ENCODE measurements around the gene RAB22A. TPM values are rescaled to one million over a fixed set of nuclear protein-coding genes. Genes with fewer than 3 reads are reported as not detected.

RAB22A gene
- total RNA-seq, 1 experiment from 2014 or later, result 9.9 TPM

- CTCF ChIA-PET, result no interaction called here
These were observed 49.5 kb upstream of the RAB22A start for GRCh38 chr20:58260006-58260405.

More at GRCh38 chr20:58260006-58260405, 49.5 kb upstream of the RAB22A start:
- no peak overlapping the region for H3K9ac ChIP-seq (ENCODE audit: low read length)
- ChIA-PET POLR2A (no interaction called here), RAD21 (ENCODE audit: low non-redundant PET in 1 of 2, low total read pairs in 2 of 2, uncharacterized antibody in 2 of 2, unreplicated experiment in 2 of 2) (no interaction called here)
- H3K79me2 ChIP-seq (ENCODE audit: insufficient read depth, low read length), result no peaks in the 10 kb centered on the region
- intact Hi-C loops (cut with micrococcal nuclease), result no loop called here
- no TSS peak for BruUV-seq (replicated peaks)
- H3K27me3 ChIP-seq (ENCODE audit: insufficient read depth, low read length), result no peaks in the 10 kb centered on the region
- no peak overlapping the region for H3K4me2 ChIP-seq (ENCODE audit: low read length)
- ATAC-seq, result no peak
- no peak overlapping the region for H2AFZ ChIP-seq (ENCODE audit: low read depth, low read length, poor library complexity, severe bottlenecking)
- no peaks in the 10 kb centered on the region for H3K36me3 ChIP-seq (ENCODE audit: control insufficient read depth in 1 of 2, insufficient read depth in 2 of 2, low read length in 2 of 2)
- no peak overlapping the region for H3K4me3 ChIP-seq (replicated peaks in 1 of 2; ENCODE audit: low read depth in 1 of 2, low read length in 2 of 2)
- no peaks in the 10 kb centered on the region for H3K9me2 ChIP-seq (ENCODE audit: insufficient read depth)
- no peaks in the 10 kb centered on the region for H4K20me1 ChIP-seq (ENCODE audit: insufficient read depth)
- peaks cover 0 to 8% of the 10 kb centered on the region in 2 experiments; a peak in 1 of 4 replicates for H3K4me1 ChIP-seq (ENCODE audit: control insufficient read depth in 1 of 2, insufficient read depth in 2 of 2, low read length in 2 of 2)
- no peak overlapping the region for H3K27ac ChIP-seq (ENCODE audit: low read depth, low read length)
- no peak for DNase-seq (ENCODE audit: low read depth, low spot score)
- TF ChIP-seq REST (IDR thresholded peaks at IDR 0.05; ENCODE audit: low read depth), result no peak
- no peak for TF ChIP-seq FOSL1 (IDR thresholded peaks at IDR 0.05; ENCODE audit: low read depth)
- TF ChIP-seq ZNF274 (IDR thresholded peaks at IDR 0.05; ENCODE audit: low read depth, low read length), result no peak
- no peak for TF ChIP-seq EZH2 (IDR thresholded peaks at IDR 0.05)
- TF ChIP-seq ELF1 (IDR thresholded peaks at IDR 0.05; ENCODE audit: borderline replicate concordance, low read depth), result no peak
- no peak for TF ChIP-seq EGR1 (IDR thresholded peaks at IDR 0.05; ENCODE audit: low read depth)
- TF ChIP-seq JUND (IDR thresholded peaks at IDR 0.05), result no peak
- TF ChIP-seq CBX3 (IDR thresholded peaks at IDR 0.05; ENCODE audit: low read depth), result no peak
- TF ChIP-seq RAD21 (IDR thresholded peaks at IDR 0.05; ENCODE audit: low read depth), result no peak
- TF ChIP-seq CTCF (IDR thresholded peaks at IDR 0.05 in 2 of 3, conservative IDR thresholded peaks at IDR 0.05 in 1 of 3; ENCODE audit: borderline replicate concordance in 1 of 3, insufficient read depth in 1 of 3, low read depth in 2 of 3, low read length in 2 of 3), result no peak
- no peak for TF ChIP-seq SRF (IDR thresholded peaks at IDR 0.05; ENCODE audit: low read depth)
- TF ChIP-seq POLR2AphosphoS5 (IDR thresholded peaks at IDR 0.05; ENCODE audit: low read depth, low read length), result no peak
- TF ChIP-seq TCF7L2 (IDR thresholded peaks at IDR 0.05; ENCODE audit: borderline replicate concordance, extremely low read depth, insufficient read depth, insufficient read length), result no peak
- TF ChIP-seq YY1 (IDR thresholded peaks at IDR 0.05; ENCODE audit: extremely low read depth, insufficient replicate concordance, low read depth, low read length), result no peak
- TF ChIP-seq ATF3 (IDR thresholded peaks at IDR 0.05), result no peak
- TF ChIP-seq, protein P1, sequence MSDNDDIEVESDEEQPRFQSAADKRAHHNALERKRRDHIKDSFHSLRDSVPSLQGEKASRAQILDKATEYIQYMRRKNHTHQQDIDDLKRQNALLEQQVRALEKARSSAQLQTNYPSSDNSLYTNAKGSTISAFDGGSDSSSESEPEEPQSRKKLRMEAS (IDR thresholded peaks at IDR 0.05), result no peak
- TF ChIP-seq SP1 (IDR thresholded peaks at IDR 0.05; ENCODE audit: low read depth), result no peak
- H3K9me3 ChIP-seq (ENCODE audit: control insufficient read depth in 1 of 2, insufficient read depth in 1 of 2, low read depth in 1 of 2, low read length in 2 of 2), result no peaks in the 10 kb centered on the region

All from HCT116 (cell line).